Suppressor macrophage treated with lipopolysaccharide for 4 hours (primary cell): Measurements from ENCODE around the gene DIPK1B.

Experiments used
- DNase-seq: peaks from one replicate; pipeline ENCODE4 v3.0.0-alpha.2; 2020

Gene DIPK1B

GRCh38 chr9:136673088-136673974 lies 39.0 kb upstream of the DIPK1B start:
- no peak for DNase-seq

- DNase-seq, result no peak
Observed at GRCh38 chr9:136673975-136674785, 38.2 kb upstream of the DIPK1B start.

DNA sequence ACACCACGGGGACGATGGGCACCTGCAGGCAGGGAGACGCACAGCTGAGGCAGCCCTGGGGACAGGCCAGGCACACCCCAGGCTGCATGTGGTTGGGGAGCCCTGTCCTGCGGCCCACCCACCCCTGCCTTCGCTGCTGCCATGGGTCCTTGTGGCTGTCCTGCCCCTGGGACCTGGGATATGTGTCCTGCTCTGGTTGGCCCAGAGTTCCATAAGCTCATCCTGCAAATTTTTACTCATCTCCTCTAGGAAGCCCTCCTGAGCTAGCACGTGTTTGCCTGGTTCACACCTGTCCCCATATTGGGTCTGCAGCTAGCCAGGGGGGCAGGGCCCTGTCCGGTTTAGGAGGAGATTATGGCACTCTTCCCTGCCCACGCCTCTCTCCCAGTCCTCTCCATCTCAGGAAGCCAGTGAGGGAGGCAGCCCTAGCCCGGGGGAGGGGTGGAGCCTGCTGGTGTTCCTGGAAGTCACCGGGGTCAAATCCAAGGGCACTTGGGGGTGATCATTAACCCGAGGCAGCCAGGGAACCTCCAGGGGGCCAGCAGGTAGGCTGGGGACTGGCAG lies 37.5 kb upstream of the DIPK1B start:
- no peak for DNase-seq

DNA sequence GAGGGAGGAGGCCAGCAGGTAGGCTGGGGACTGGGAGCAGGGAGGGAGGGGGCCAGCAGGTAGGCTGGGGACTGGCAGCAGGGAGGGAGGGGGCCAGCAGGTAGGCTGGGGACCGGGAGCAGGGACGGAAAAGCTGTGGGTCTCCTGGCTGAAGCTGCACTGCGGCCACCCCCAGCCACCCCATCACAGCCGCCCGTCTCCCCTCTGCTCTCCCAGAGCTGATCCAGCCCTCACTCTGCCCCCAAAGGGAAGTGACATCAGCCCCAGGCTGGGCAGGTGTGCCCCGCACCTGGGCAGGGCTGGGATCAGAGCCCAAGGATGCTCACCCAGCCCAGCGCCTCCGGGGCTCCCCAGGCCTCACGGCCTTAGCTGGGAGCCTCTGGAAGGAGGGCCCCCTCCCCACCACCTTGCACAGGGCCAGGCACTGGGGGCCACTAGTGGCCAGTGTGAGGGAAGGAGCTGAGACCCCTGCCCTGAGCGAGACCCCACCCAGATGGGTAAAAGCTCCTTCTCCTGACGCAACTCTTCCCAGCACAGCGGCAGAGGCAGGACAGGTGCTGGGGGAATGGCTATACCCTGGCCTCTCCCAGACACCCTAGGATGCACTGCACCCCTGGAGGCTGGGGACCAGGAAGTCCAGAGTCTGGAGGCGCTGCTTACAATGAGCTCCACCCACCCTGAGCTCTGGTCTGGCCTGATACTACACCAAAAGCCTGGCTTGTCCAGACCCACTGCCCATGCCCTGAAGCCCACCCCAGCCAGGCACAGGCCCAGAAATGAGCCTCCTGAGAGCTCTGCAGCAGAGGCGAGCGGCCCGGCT lies 36.7 kb upstream of the DIPK1B start:
- DNase-seq, result no peak

GRCh38 chr9:136676297-136676794 lies 36.0 kb upstream of the DIPK1B start:
- no peak for DNase-seq

DNA sequence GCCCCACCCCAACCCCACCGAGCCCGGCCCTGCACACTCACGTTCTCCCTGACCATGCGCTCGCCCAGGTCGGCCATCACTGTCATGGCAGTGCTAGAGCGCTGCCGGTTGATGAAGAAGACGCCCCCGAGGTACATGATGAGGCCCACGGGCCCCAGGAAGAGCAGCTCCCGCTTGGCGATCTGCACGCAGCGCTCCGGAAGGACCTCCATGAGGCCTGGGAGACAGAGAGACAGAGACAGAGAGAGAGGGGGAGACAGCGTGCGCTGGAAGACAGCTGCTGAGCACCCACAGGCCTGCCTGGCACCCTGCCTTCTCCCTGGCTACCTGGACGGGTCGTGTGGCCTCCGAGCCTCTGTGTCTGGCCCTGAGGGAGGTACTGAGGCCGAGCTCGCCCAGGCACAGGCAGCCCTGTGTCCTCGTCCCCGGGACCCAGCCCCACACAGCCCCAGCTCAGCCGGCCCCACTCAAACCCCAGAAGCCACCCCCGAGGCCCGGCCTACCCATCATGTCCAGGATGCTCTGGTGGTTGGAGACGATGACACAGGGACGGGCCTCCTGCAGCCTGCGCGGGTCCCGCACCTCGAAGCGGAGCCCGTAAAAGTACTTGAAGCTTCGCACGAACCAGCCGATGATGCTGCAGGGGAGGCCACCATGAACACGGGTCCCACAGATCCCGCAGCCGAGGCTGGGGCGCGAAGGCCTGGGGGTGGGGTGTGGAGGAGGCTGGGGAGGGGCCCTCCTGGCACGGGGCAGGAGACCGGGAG lies 35.3 kb upstream of the DIPK1B start:
- no peak for DNase-seq

GRCh38 chr9:136678034-136678433 lies 34.3 kb upstream of the DIPK1B start:
- DNase-seq, result no peak

DNA sequence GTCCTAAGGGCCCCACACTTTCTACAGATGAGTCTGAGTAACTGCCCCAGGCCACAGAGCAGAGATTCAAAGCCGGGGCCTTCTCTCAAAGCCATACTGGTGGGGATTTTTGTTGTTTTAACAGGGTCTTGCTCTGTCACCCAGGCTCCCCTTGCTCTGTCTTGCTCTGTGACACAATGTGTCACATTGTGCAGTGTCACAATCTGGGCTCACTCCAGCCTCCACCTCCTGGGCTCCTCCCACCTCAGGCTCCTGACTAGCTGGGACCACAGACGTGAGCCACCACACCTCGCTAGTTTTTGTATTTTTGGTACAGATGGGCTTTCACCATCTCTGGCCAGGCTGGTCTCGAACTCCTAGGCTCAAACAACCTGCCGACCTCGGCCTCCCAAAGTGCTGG lies 33.7 kb upstream of the DIPK1B start:
- DNase-seq, result peak; percentile 56

- DNase-seq, result peak; percentile 87
Observed at GRCh38 chr9:136679431-136679941, 32.9 kb upstream of the DIPK1B start.

- DNase-seq, result no peak
Observed at GRCh38 chr9:136681029-136681428, 31.3 kb upstream of the DIPK1B start.

DNA sequence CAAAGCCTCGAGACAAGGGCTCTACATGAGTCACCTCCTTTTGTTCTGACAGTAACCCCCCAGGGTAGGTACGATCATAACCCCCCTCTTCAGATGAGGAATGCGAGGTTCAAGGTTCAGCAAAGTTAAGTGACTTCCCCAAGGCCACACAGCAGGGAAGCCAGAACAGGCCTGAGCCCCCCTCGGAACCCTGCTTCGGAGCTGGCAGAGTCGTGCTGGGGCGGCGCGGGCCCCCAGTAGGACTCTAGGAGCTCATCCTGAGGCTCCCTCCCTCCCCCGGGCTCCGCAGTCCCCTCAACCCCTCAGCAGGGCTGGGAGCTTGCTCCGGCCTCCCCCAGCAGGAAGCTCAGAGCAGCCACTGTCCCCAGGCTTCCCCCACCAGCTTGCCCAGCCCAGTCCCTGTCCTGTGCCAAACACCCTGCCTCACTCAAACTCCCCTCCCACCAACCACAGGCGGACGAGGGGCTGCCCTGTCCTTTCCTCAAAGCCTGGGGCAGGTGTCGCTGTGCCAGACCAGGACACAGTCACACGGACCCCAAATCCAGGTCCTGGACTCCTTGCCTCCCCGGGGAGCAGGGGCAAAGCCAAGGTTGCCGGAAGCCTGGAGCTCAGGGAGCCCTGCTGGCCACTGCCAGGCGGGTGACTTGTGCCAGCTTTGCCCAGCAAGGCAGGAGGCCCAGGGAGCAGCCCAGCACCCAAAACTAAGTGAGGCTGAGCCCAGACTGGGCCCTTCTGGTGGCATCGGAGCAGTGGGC lies 30.2 kb upstream of the DIPK1B start:
- DNase-seq, result no peak

DNA sequence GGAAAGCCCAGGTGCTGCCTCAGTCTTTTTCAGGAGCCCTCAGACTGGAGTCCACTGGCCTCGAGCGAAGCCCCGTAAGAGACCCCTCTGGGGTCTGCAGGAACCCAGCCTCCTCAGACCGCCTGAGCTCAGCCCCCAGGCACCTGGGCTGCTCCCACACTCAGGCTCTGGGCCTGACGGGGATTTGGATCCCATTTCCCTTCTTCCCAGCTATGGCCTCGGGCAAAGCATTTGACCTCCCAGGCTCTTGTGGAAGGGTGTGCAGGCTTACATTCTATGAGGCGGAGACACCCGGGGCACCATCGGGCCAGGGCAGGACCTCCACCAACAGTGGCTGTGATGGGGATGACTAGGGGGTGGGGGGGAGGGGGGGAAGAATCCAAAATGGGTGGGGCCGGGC lies 29.7 kb upstream of the DIPK1B start:
- no peak for DNase-seq

DNA sequence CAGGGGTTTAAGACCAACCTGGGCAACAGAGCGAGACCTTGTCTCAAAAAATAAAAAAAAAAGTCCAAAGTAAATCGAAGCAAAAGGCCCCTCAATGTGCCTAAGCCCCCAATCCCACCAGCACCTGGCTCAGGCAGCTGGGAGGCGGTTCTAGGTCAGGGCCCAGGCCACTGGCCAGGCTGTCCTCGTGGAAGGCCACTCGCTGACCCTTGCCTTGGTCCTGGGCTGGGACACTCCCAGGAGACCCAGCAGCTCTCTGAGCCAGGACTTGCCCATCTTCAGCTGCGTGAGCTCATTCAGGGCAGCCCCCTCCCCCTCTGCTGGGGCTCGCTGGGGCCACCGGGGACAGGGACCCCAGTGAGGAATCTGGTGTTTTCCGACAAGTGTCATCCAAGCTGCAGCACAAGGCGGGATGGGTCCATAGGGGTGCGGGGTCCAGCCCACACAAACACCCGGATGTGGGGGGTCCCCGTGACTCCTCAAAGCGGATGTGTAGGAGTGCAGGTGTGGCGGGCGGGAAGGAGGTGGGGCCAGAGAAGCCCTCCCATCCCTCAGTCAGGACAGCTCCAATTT lies 29.1 kb upstream of the DIPK1B start:
- no peak for DNase-seq

- DNase-seq, result no peak
Observed at GRCh38 chr9:136683755-136684154, 28.6 kb upstream of the DIPK1B start.

GRCh38 chr9:136684339-136684738 lies 28.0 kb upstream of the DIPK1B start:
- no peak for DNase-seq

DNA sequence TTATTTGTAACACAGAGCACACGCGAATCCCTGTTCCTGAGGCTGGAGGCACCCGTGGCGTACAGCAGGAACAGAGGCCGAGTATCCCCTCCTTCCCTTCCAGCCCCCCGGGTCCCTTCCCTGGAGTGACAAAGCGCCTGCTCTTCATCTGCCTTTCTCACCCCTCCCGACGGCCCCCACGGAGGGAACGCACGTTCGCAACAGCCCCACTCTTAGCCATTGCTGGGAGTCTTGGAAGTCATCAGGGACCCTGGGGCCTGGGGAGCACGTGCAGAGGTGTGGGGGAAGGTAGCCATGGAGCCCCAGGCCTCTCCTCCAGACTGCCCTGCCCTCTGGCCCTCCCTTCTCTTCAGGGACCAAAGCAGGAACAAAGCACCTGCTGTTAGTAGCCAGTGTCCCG lies 27.6 kb upstream of the DIPK1B start:
- no peak for DNase-seq

DNA sequence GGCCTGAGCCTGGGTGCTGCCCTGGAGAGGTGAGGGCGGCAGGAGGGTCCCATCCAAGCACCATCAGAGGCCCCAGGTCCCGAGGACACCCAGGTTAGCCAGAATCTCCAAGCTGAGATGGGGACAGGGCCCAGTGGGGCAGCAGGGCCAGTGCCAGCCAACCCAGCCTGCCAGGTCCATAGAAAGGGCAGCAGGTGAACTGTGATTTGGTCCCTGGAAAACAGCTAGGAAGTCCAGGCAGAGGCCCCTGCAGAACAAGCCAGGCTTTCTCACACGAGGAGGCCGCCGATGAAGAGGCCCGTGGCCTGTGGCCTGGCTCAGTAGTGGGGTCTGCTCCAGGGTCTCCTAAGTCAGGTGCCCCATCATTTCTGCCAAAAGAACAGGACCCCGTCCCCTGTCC lies 27.2 kb upstream of the DIPK1B start:
- DNase-seq, result no peak

- no peak for DNase-seq
Observed at GRCh38 chr9:136685790-136686533, 26.4 kb upstream of the DIPK1B start.

- DNase-seq, result no peak
Observed at GRCh38 chr9:136686534-136686793, 25.9 kb upstream of the DIPK1B start.
